ENCODE measurements around the gene KCNK5.

KCNK5 gene

GRCh38 chr6:39240155-39240757 lies 11.0 kb upstream of the KCNK5 start:
- DNase-seq (ENCODE audit: low read depth in 2 of 2): no peak

- no peak for DNase-seq (ENCODE audit: low read depth in 2 of 2)
Measured at GRCh38 chr6:39239527-39240154, 10.4 kb upstream of the KCNK5 start.

GRCh38 chr6:39236742-39237141 lies 7.5 kb upstream of the KCNK5 start:
- DNase-seq (ENCODE audit: low read depth in 2 of 2): no peak

- no peak for DNase-seq (ENCODE audit: low read depth in 2 of 2)
Measured at GRCh38 chr6:39233333-39233732, 4.1 kb upstream of the KCNK5 start.

- DNase-seq (ENCODE audit: low read depth in 2 of 2): no peak
Measured at GRCh38 chr6:39231521-39232243, 2.4 kb upstream of the KCNK5 start.

GRCh38 chr6:39230654-39231035 lies 1.4 kb upstream of the KCNK5 start:
- DNase-seq (ENCODE audit: low read depth in 2 of 2): no peak

- peak; percentile 17 to 36 for DNase-seq (ENCODE audit: low read depth in 2 of 2)
Measured at GRCh38 chr6:39228111-39228971, 934 bp downstream of the KCNK5 start.

- DNase-seq (ENCODE audit: low read depth in 2 of 2): no peak
Measured at GRCh38 chr6:39227476-39227875, 1.8 kb downstream of the KCNK5 start.

- DNase-seq (ENCODE audit: low read depth in 2 of 2): no peak
Measured at GRCh38 chr6:39226639-39227329, 2.5 kb downstream of the KCNK5 start.

- DNase-seq (ENCODE audit: low read depth in 2 of 2): peak; percentile 14 to 33
Measured at GRCh38 chr6:39225946-39226437, 3.3 kb downstream of the KCNK5 start.

- no peak for DNase-seq (ENCODE audit: low read depth in 2 of 2)
Measured at GRCh38 chr6:39225543-39225942, 3.7 kb downstream of the KCNK5 start.

GRCh38 chr6:39224523-39225182 lies 4.6 kb downstream of the KCNK5 start:
- DNase-seq (ENCODE audit: low read depth in 2 of 2): no peak

- DNase-seq (ENCODE audit: low read depth in 2 of 2): no peak
Measured at GRCh38 chr6:39224011-39224410, 5.3 kb downstream of the KCNK5 start.

- DNase-seq (ENCODE audit: low read depth in 2 of 2): no peak
Measured at GRCh38 chr6:39223555-39223954, 5.7 kb downstream of the KCNK5 start.

GRCh38 chr6:39223061-39223460 lies 6.2 kb downstream of the KCNK5 start:
- DNase-seq (ENCODE audit: low read depth in 2 of 2): no peak

- DNase-seq (ENCODE audit: low read depth in 2 of 2): no peak
Measured at GRCh38 chr6:39221779-39222641, 7.3 kb downstream of the KCNK5 start.

GRCh38 chr6:39221115-39221514 lies 8.2 kb downstream of the KCNK5 start:
- no peak for DNase-seq (ENCODE audit: low read depth in 2 of 2)

- DNase-seq (ENCODE audit: low read depth in 2 of 2): no peak
Measured at GRCh38 chr6:39218868-39219567, 10.3 kb downstream of the KCNK5 start.

GRCh38 chr6:39217177-39217864 lies 12.0 kb downstream of the KCNK5 start:
- DNase-seq (ENCODE audit: low read depth in 2 of 2): no peak

Data from activated CD8-positive, alpha-beta memory T cell treated with anti-CD3 and anti-CD28 coated beads for 4 hours (primary cell).